A549 (cell line): ENCODE measurements around the gene AMY1A.
"Not testable (repeated sequence)": the region's sequence is repeated elsewhere in the genome, so short reads cannot be mapped to it uniquely, and the experiment has no call there.

Experiments
- CBX8 ChIP-seq: fragments of 200-600 bp; sonication (generic); IDR thresholded peaks from 2 replicates; pipeline ENCODE4 v1.6.1; 2016
- JUNB ChIP-seq: fragments of >200 bp; sonication (Bioruptor Twin); formaldehyde crosslinking; IDR thresholded peaks from 2 replicates; pipeline ENCODE4 v1.6.1; 2016
- POLR2A ChIP-seq: IDR thresholded peaks from 2 replicates; pipeline ENCODE4 v1.6.1; 2012; ENCODE audit warnings: mild to moderate bottlenecking, low read length
- RNF2 ChIP-seq: fragments of 200-600 bp; sonication (generic); IDR thresholded peaks from 2 replicates; pipeline ENCODE4 v1.6.1; 2016; ENCODE audit warnings: low read depth, mild to moderate bottlenecking, antibody characterized with exemption, moderate library complexity, borderline replicate concordance
- SMC3 ChIP-seq: fragments of >200 bp; sonication (Bioruptor Twin); formaldehyde crosslinking; IDR thresholded peaks from 3 replicates; pipeline ENCODE4 v1.6.1; 2018; ENCODE audit warnings: inconsistent platforms
- TF ChIP-seq, protein P1 (sequence below): fragments of 450-650 bp; IDR thresholded peaks from 2 replicates; pipeline ENCODE4 v1.6.1; 2014; ENCODE audit warnings: antibody characterized with exemption
- TF ChIP-seq, protein P2 (sequence below): fragments of >200 bp; sonication (Bioruptor Twin); formaldehyde crosslinking; IDR thresholded peaks from 3 replicates; pipeline ENCODE4 v1.5.1; 2016

DNA sequence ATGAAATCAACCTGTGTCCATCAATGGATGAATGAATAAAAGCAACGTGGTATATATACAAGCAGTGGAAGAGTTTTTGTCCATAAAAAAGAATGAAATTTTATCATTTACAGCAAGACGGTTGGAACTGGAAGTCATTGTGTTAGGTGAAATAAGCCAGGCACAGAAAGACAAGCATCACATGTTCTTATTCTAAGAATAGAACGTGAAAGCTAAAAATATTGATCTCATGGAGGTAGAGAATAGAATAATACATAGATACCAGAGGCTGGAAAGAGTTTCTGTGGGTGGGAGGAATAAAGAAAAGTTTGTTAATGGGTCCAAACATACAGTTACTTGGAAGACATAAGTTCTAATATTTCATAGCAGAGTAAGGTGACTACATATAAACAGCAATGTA lies 54.8 kb downstream of the AMY1A start:
- TF ChIP-seq, protein P1, sequence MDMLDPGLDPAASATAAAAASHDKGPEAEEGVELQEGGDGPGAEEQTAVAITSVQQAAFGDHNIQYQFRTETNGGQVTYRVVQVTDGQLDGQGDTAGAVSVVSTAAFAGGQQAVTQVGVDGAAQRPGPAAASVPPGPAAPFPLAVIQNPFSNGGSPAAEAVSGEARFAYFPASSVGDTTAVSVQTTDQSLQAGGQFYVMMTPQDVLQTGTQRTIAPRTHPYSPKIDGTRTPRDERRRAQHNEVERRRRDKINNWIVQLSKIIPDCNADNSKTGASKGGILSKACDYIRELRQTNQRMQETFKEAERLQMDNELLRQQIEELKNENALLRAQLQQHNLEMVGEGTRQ: not testable (repeated sequence)
- TF ChIP-seq, protein P2, sequence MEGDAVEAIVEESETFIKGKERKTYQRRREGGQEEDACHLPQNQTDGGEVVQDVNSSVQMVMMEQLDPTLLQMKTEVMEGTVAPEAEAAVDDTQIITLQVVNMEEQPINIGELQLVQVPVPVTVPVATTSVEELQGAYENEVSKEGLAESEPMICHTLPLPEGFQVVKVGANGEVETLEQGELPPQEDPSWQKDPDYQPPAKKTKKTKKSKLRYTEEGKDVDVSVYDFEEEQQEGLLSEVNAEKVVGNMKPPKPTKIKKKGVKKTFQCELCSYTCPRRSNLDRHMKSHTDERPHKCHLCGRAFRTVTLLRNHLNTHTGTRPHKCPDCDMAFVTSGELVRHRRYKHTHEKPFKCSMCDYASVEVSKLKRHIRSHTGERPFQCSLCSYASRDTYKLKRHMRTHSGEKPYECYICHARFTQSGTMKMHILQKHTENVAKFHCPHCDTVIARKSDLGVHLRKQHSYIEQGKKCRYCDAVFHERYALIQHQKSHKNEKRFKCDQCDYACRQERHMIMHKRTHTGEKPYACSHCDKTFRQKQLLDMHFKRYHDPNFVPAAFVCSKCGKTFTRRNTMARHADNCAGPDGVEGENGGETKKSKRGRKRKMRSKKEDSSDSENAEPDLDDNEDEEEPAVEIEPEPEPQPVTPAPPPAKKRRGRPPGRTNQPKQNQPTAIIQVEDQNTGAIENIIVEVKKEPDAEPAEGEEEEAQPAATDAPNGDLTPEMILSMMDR: not testable (repeated sequence)
- TF ChIP-seq CBX8, JUNB, SMC3, RNF2, POLR2A: not testable (repeated sequence)
